T-cell (primary cell): ENCODE measurements around the gene TBC1D8B. TPM values are rescaled to one million over a fixed set of nuclear protein-coding genes. Genes with fewer than 3 reads are reported as not detected.

ENCODE experiments used
- total RNA-seq, 35 experiments: library from RNA in 6 of 35; stranded (reverse) in 6 of 35; fragments of 120-200 nt in 1 of 35; gene quantifications; one replicate each; pipeline versions ENCODE4 v1.2.1 to v1.2.4 and lab custom pipeline; 2013 to 2026

Gene TBC1D8B
- total RNA-seq, 5 donors from 2014 or later (not counting 1 experiment from before 2014, with no cell fraction given): 0.35 to 1.9 (median 0.95) TPM

Other genes starting within 250 kb of the TBC1D8B start
- gene RADX, start 190.7 kb upstream of the TBC1D8B start, total RNA-seq: 10 to 100 TPM in 2 of 5 donors, 1 to 10 TPM in 3; 6.9 to 15.5 (median 9.9) TPM
- under 1 TPM in 3 of 5 donors, not detected in 2; 0.12 to 0.16 (median 0.13) TPM for gene RNF128, start 76.0 kb upstream of the TBC1D8B start, total RNA-seq
- not detected for gene RIPPLY1, start 100.7 kb downstream of the TBC1D8B start, total RNA-seq
- under 1 TPM in 2 of 5 donors, not detected in 3; 0.07 to 0.13 TPM for gene CLDN2, start 117.7 kb downstream of the TBC1D8B start, total RNA-seq
- gene MORC4, start 197.5 kb downstream of the TBC1D8B start, total RNA-seq: 10 to 100 TPM in 3 of 5 donors, 1 to 10 TPM in 2; 8.8 to 12.1 (median 10.2) TPM